NCI-H748 (cell line): ENCODE data around the gene HNRNPK.
A peak's percentile ranks its signal among the peaks of the same experiment; 100 is the strongest.

Experiments used
- DNase-seq: peaks from one replicate; lab custom pipeline; 2025; ENCODE audit not compliant: unreplicated experiment; lab: John Stamatoyannopoulos, UW

Gene HNRNPK

DNA sequence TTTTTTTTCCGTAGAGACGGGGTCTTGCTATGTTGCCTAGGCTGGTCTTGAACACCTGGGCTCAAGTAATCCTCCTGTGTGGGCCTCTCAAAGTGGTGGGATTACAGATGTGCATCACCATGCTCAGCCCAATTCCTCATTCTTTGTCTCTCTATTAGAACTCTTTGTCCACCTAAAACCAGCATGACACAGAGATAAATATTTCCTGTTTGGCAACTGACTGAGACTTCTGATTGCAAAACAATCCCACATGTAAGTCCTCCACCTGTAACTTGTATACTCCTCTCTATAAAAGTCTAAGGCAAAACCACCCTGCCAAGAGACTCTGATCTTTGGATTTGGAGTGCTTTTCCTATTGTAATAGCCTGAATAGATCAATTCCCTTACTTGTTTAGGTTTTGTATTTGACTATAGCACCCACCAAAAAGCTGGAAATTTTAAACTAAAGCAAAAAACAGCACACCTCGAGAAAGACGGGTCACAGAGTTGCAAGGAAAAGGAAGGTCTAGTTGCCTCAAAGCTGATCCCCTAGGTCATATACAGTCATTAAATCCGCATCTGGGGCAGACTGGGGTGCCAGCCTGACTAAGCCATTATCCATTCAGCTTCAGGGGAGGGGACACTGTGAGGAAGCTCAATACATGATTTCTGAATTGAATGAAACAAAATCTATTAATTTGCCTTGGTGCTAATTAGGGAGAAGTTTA lies 45.3 kb downstream of the HNRNPK start:
- no peak for DNase-seq

DNA sequence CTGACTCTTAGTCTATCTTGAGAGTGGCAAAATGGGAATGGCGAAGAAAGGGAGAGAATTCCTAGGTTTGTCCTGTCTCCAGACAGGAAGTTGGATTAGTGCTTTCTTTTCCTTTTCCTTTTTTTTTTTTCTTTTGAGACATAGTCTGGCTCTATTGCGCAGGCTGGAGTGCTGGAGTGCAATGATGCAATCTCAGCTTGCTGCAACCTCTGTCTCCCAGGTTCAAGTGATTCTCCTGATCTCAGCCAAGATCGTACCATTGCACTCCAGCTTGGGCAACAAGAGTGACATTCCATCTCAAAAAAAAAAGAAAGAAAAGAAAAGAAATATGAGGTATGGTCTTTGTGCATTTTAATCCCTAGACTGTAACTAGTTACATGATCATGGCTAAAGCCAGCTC lies 46.2 kb downstream of the HNRNPK start:
- DNase-seq: no peak

DNA sequence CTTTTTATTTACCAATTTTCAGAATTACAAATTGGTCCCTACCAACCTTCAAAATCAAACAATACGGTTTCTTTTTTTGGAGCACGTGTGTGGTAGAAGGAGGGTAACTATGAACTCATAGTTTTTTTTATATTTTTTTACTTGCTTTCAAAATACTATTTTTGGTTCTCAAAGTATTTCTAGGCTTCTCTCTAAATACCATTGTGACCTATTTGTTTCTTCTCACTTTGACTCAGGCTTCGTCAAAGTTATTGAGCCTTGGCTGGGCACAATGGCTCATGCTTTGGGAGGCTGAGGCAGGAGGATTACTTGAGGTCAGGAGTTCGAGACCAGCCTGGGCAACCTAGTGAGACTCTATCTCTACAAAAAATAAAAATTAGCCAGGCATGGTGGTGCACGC lies 47.2 kb downstream of the HNRNPK start:
- DNase-seq: no peak

DNA sequence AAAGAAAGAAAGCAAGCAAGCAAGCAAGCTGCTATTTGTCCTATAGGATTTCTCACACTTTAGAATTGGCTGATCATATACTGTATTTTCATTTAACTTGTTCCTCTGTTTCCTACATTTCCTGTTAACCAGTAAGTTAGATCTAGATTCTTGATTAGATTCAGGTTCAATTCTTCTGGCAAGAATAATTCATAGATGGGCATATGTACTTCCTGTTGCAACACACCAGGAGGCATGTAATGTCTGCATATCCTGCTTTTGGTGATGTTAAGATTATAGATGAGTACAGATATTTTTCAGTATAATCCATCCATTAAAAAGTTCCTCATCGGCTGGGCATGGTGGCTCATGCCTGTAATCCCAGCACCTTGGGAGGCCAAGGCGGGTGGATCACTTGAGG lies 48.0 kb downstream of the HNRNPK start:
- DNase-seq: no peak

GRCh38 chr9:83930881-83931280 lies 49.1 kb downstream of the HNRNPK start:
- no peak for DNase-seq

DNA sequence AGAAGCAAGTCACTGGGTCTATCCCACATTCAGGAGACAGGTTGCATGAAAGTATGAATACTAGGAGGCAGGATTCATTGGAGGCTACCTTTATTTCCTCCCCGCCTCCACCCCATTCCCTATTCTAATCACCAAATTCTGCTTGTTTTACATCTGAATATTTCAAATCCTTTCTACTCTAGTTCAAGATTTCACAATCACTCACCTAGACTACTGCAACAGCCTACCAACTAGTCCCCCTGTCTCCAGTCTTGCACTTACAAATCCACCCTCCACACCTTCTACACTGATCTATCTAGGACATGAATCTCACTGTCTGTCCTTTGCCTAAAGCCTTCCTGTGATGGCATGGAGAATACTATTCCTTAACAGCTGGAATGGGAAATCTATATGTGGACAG lies 52.4 kb downstream of the HNRNPK start:
- DNase-seq: no peak

- DNase-seq: peak; percentile 98
Measured at GRCh38 chr9:83920927-83921707, 58.9 kb downstream of the HNRNPK start, which contains the start of gene KIF27. TSS of gene KIF27 (minus strand) at chr9:83921432. CDS start at chr9:83915591, 5,841 bp downstream.

DNA sequence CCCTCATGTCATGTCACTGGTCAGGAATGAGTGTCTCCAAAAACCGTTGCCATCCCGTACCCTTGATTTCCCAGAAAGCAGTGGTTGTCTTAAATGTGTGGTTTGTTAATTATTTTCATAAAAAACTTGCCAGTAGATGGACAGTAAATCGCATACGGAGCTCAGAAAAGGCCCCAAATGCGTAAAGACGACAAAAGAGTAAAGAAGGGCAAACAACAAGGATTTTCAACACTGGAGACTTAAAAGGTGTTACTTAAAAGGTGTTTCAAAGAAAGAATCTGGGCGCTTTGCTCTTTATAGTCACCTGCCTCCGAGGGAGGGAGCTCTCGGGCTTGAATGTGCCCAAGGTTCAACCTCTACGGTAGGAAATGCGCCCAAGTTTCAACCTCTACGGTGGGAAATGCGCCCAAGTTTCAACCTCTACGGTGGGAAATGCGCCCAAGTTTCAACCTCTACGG lies 59.5 kb downstream of the HNRNPK start:
- DNase-seq: no peak

DNA sequence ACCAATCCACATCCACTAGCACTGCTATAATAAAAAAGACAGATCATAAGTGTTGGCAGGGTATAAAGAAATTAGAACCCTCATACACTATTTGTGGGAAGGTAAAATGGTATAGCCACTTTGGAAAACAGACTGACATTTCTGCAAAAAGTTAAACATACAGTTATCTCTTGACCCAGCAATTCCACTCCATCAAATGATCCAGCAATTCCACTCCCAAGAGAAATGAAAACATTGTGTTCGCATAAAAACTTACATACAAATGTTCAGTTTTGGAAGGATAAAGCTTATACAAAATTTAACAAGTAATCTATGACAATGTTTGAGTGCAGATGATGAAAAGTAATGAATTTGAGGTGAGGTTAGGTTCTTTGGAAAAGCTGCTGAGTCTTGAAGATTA lies 60.9 kb downstream of the HNRNPK start:
- no peak for DNase-seq
